Effector memory CD8-positive, alpha-beta T cell (primary cell): ENCODE results near the gene LENG1.

Source experiments
- ATAC-seq: fragments of 150-1000 bp; cut with Tn5 transposase; replicated peaks from 2 replicates; pipeline ENCODE4 v1.10.0; 2021; ENCODE audit warnings: mild to moderate bottlenecking, moderate library complexity
- DNase-seq, 3 experiments: peaks; one replicate each; pipeline ENCODE4 v3.0.0; 2021
- H3K27ac Mint-ChIP-seq, 2 donors: one replicate each; pipeline ENCODE4 v1.8.0; 2022; ENCODE audit warnings: mild to moderate bottlenecking in 2 of 2, mixed read lengths in 2 of 2, moderate library complexity in 2 of 2
- H3K27me3 Mint-ChIP-seq, 2 donors: one replicate each; pipeline ENCODE4 v1.8.0; 2022; ENCODE audit warnings: mixed read lengths in 2 of 2
- H3K36me3 Mint-ChIP-seq: one replicate; pipeline ENCODE4 v1.8.0; 2022; ENCODE audit warnings: mild to moderate bottlenecking, moderate library complexity, mixed read lengths; ENCODE audit not compliant: insufficient read depth
- H3K4me1 Mint-ChIP-seq, 2 donors: one replicate each; pipeline ENCODE4 v1.8.0; 2022; ENCODE audit warnings: low read depth in 2 of 2, mixed read lengths in 2 of 2
- H3K4me3 Mint-ChIP-seq, 2 donors: one replicate each; pipeline ENCODE4 v1.8.0; 2022; ENCODE audit warnings: mild to moderate bottlenecking in 2 of 2, mixed read lengths in 2 of 2, moderate library complexity in 2 of 2
- H3K9me3 Mint-ChIP-seq, 2 donors: one replicate each; pipeline ENCODE4 v1.8.0; 2022; ENCODE audit warnings: mixed read lengths in 2 of 2

The LENG1 gene

DNA sequence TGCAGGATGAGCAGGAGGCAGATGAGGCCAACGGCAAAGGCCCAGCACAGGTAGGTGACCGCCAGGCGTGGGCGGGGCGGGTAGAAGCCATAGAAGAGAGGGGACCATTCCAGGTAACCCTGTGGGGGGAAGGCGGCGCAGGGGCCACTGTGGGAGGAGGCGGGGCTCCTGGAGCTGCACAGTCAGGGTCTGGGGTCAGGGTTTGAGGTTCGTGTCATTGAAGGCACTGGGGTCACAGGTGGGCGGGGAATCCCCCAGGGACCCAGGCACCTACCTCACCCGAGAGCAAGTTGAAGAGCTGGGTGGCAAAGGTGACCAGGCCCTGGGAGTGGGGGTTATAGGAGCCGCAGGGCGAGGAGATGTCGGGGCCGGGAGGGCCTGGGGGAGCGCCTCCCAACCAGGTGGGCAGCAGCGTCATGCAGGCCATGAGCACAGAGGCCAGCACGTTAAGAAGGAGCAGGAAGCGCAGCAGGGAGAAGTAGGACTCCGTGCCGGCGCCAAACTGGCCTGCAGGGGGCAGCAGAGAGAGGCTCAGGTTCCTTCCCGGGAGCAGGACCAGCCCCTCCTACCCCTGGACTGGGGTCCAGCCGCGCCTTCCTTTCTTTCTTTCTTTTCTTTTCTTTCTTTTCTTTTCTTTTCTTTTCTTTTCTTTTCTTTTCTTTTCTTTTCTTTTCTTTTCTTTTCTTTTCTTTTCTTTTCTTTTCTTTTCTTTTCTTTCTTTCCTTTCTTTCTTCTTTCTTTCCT, 8.8 kb upstream of the LENG1 start:
- Mint-ChIP-seq H3K4me3 (peak overlapping the region in 1 of 2 donors; percentile 21), H3K27me3 (no peaks in the 10 kb centered on the region), H3K36me3 (peaks cover 2% of the 10 kb centered on the region), H3K27ac (no peak overlapping the region), H3K9me3 (no peaks in the 10 kb centered on the region), H3K4me1 (peaks cover 15 to 19% of the 10 kb centered on the region in 2 donors)
- ATAC-seq (peak; percentile 68), DNase-seq (peak; percentile 88 to 90 (median 89))

DNA sequence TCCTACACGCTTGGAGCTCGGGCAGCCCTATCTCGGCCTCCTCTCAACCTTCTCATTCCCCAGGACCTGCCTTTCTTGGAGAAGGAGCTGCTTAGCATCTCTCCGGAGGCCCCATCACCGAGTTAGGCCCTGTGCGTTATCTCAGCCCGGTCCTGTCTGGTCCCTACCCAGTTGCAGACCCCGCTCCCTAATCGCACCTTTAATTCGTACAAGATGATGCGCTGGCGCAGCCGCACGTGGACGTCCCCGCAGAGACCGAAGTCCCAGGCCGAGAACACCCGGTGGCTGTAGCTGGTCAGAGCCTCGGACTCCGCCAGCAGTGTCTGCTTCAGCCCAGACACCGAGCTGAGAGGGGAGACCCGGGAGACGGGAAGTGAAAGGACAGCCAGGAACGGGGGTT, 5.7 kb upstream of the LENG1 start:
- no peak for ATAC-seq
- peaks cover 20% of the 10 kb centered on the region for H3K36me3 Mint-ChIP-seq
- peak overlapping the region; percentile 84 to 95 for H3K4me3 Mint-ChIP-seq
- H3K27me3 Mint-ChIP-seq = no peaks in the 10 kb centered on the region
- H3K27ac Mint-ChIP-seq = peak overlapping the region in 1 of 2 donors; percentile 65
- no peaks in the 10 kb centered on the region for H3K9me3 Mint-ChIP-seq
- DNase-seq = no peak
- H3K4me1 Mint-ChIP-seq = peaks cover 33 to 34% of the 10 kb centered on the region in 2 donors

DNA sequence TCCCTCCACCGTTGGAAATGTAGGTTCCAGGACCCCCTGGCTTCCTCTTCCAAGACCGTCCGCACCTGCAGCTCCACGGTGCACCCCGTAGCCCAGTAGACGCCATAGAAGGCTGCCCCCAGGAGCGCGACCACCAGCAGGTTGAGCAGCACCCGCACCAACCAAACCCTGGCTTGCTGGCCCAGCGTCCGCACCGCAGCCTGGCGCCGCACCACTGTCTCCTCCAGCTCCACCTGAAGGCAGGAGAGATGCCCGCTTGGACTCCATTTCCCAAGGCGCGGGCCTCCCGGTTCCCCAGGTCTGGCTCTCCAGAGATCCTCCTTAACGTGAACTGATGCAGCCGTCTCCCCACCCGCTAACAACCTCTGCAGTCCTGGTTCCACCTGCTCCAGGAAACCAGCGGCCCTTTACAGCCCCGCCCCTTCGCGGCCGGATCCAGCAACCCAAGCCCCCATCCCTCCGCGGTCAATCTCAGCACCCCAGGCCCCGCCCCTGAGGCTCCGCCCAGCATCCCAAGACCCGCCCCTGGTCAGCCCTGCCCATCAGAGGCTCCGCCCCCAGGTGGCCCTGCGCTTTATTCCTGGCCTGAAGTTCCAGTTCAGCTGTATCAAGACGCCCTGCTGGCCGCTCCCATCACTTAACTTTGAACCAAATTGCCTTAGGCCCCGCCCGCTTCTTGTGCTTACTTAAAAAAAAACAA, 5.0 kb upstream of the LENG1 start:
- Mint-ChIP-seq H3K27me3 (no peaks in the 10 kb centered on the region), H3K4me3 (peak overlapping the region; percentile 84 to 95), H3K27ac (peak overlapping the region; percentile 65 to 78), H3K9me3 (no peaks in the 10 kb centered on the region), H3K36me3 (peaks cover 24% of the 10 kb centered on the region), H3K4me1 (peaks cover 36 to 38% of the 10 kb centered on the region in 2 donors)
- ATAC-seq = peak; percentile 23
- DNase-seq = peak; percentile 53 to 79 (median 78)

DNA sequence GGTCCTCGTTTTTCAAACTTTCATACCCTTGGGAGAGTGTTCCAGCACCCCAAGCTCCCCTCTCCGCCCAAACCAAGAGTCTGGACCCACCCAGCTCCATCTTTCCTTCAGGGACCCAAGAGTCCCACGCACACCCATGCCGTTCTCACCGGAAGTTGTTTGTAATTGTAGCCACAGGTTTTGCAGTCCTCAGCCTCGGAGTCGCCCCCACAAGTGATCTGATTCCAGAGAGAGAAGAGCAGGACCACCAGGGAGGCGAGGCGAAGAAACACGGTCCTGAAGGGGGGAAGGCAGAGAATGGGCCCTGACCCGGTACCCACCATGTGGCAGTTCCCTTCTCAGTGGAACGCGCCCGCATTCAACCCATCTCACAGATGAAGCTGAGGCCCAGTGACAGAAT, 3.4 kb upstream of the LENG1 start:
- Mint-ChIP-seq H3K36me3 (peaks cover 32% of the 10 kb centered on the region), H3K9me3 (no peaks in the 10 kb centered on the region), H3K27me3 (no peaks in the 10 kb centered on the region), H3K4me1 (peaks cover 41 to 44% of the 10 kb centered on the region in 2 donors), H3K27ac (peak overlapping the region; percentile 56 to 62), H3K4me3 (peak overlapping the region; percentile 84 to 95)
- DNase-seq (no peak), ATAC-seq (no peak)

DNA sequence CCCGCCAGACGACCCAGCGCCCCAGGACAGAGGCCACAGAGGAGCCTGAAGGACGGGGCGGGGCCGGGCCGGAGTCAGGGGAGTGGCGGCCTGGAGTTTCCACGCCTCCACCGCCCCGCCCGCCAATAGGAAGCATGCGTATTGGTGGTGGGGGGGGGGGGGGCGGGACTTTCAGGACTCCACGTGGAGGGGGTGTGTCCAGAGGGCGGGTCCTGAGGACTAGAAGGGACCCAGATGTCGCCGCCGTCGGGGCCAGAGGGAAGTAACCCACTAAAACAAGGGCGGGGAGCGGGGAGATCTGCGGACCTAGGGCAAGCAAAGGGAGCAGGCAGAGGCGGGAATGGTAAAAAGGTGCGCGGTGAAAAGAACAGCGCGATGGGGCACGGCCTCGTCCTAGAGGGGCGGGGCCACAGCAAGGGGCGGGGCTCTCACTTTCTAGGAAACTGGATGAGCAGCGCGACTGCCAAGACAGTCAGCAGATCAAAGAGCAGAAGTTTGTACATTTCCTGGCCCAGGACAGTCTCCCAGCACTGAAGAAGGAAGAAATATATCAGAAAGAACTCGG, 2.8 kb upstream of the LENG1 start:
- DNase-seq (peak; percentile 58 to 72 (median 68)), ATAC-seq (peak; percentile 5)
- H3K4me3 Mint-ChIP-seq = peak overlapping the region; percentile 84 to 95
- peak overlapping the region; percentile 56 to 62 for H3K27ac Mint-ChIP-seq
- no peaks in the 10 kb centered on the region for H3K27me3 Mint-ChIP-seq
- H3K36me3 Mint-ChIP-seq = peaks cover 38% of the 10 kb centered on the region
- H3K4me1 Mint-ChIP-seq = peaks cover 41 to 44% of the 10 kb centered on the region in 2 donors
- H3K9me3 Mint-ChIP-seq = no peaks in the 10 kb centered on the region

DNA sequence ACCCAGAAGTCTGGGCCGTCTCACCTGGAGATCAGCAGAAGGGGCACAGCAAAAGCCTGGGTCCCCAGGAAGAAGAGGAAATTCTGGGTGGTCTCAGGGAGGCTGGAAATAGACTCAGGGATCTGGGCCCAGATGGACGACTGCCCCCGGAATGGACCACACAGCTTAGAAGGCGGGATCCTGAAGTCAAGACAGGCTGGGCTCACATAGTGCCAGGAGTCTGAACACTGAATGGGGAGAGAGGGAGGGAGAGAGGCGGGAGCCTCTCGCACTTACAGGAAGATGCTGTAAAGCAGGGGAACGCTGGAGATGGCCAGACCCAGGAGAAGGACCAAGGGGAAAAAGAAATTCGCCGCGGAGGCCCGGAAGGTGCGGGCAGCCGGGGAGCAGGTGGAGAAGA, 1.3 kb upstream of the LENG1 start:
- no peak for ATAC-seq
- H3K36me3 Mint-ChIP-seq = peaks cover 53% of the 10 kb centered on the region
- H3K27me3 Mint-ChIP-seq = no peaks in the 10 kb centered on the region
- peak overlapping the region; percentile 92 for H3K27ac Mint-ChIP-seq
- no peaks in the 10 kb centered on the region for H3K9me3 Mint-ChIP-seq
- no peak for DNase-seq
- peaks cover 46 to 49% of the 10 kb centered on the region in 2 donors for H3K4me1 Mint-ChIP-seq
- H3K4me3 Mint-ChIP-seq = peak overlapping the region; percentile 83 to 89

DNA sequence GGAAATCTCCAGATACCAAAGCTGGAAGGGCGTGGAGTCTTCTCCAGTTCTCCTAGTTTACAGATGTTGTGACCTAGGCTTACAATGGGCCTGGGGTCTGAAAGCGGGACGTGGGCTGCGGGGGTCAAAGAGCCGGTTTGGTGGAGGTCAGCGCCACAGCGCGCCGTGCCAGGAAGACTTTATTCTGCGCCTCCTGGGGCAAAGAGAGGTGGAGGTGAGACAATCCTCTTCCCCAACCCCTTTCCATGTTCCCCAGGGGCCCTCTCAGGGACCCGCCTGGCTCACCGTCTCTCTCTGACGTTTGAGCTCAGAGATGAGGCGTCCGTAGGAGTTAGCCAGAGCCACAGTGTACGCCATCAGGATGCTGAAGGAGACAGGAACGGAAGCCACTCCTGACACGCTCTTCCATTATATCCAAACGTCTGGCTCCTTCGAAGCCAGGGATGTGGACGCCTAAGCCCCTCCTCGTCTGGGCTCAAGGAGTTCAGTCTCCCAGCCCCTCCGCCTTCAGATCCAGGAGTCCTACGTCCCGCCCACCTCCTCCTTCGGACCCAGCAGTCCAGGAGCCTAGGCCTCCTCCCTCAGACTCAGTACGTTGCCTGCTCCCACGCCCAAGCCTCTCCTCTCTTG, 776 bp upstream of the LENG1 start:
- peaks cover 46 to 49% of the 10 kb centered on the region in 2 donors for H3K4me1 Mint-ChIP-seq
- H3K36me3 Mint-ChIP-seq = peaks cover 57% of the 10 kb centered on the region
- H3K4me3 Mint-ChIP-seq = peak overlapping the region; percentile 83 to 89
- peak overlapping the region; percentile 92 for H3K27ac Mint-ChIP-seq
- DNase-seq = no peak
- H3K27me3 Mint-ChIP-seq = no peaks in the 10 kb centered on the region
- no peaks in the 10 kb centered on the region for H3K9me3 Mint-ChIP-seq
- ATAC-seq = no peak

DNA sequence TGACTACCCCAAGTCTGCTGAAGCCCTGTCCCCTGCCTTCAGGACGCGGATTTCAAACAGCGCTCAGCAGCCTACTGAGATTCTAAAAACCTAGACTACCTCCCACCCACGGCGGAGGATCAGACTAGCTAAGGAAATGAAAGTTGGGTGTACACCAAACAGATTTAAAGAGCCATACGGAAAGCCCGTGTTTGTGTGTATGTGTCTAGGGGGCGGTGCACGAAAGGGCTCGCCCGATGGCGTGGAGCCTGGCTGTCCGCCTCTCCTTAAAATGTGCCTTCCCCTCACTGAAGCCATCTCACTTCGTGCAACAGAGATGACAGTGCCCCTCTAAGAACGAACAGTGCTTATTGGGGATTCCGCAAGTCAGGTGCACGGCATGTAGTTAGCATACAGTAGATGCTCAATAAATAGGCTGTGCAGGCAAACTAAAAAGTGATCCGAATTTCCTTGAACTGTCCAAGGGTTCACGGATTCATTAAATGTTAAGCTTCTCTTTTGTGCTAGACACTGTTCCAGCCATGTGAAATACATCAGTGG, 639 bp downstream of the LENG1 start:
- Mint-ChIP-seq H3K4me1 (peaks cover 49 to 50% of the 10 kb centered on the region in 2 donors), H3K27me3 (no peaks in the 10 kb centered on the region), H3K36me3 (peaks cover 71% of the 10 kb centered on the region), H3K9me3 (no peaks in the 10 kb centered on the region), H3K4me3 (peak overlapping the region; percentile 83 to 89), H3K27ac (peak overlapping the region; percentile 92)
- DNase-seq (no peak), ATAC-seq (no peak)

DNA sequence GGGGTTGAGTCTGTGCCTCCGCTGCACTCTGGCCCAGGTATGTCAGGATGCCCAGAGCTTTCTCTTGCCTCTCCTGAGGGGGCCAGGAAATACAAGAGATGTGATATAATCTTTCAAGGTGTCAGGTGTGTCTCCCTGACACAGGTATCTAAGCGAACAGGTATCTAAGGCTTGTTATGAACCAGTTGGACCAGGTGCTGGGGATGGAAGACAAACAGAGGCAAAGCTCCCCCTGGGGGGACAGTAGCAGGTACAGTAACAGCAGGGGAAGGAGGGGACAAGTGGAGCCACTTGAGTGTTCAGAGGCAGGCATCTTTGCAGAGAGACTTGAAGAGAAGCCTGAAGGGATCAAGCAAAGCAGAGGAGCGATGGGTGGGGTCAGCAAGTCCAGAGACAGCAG, 2.6 kb downstream of the LENG1 start:
- no peaks in the 10 kb centered on the region for H3K27me3 Mint-ChIP-seq
- H3K27ac Mint-ChIP-seq = peak overlapping the region in 1 of 2 donors; percentile 87
- peak overlapping the region; percentile 44 to 53 for H3K4me3 Mint-ChIP-seq
- no peak for ATAC-seq
- peaks cover 44% of the 10 kb centered on the region in 2 donors for H3K4me1 Mint-ChIP-seq
- H3K9me3 Mint-ChIP-seq = no peaks in the 10 kb centered on the region
- H3K36me3 Mint-ChIP-seq = peaks cover 69% of the 10 kb centered on the region
- no peak for DNase-seq

DNA sequence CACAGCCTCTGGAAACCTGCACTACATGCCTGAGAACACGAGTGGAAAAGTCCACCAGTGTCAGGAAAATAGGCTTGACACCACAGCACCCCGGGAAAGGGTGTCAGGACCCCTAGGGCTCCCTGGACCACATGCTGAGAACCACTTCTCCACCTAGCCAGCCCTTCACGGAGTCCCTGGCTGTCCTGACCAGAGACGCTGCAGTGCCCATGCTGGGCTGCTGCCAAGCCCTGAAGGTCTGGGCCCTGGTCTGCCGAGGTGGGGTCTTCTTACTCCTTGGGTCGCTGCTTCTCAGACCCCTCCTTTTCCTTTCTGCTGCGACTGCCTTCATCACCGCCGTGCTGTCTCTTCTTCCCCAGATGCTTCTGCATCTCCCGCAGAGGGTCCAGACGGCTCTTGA, 3.0 kb downstream of the LENG1 start:
- no peaks in the 10 kb centered on the region for H3K9me3 Mint-ChIP-seq
- peaks cover 44% of the 10 kb centered on the region in 2 donors for H3K4me1 Mint-ChIP-seq
- peak overlapping the region in 1 of 2 donors; percentile 87 for H3K27ac Mint-ChIP-seq
- peaks cover 68% of the 10 kb centered on the region for H3K36me3 Mint-ChIP-seq
- no peak for DNase-seq
- no peak for ATAC-seq
- H3K27me3 Mint-ChIP-seq = no peaks in the 10 kb centered on the region
- H3K4me3 Mint-ChIP-seq = no peak overlapping the region

DNA sequence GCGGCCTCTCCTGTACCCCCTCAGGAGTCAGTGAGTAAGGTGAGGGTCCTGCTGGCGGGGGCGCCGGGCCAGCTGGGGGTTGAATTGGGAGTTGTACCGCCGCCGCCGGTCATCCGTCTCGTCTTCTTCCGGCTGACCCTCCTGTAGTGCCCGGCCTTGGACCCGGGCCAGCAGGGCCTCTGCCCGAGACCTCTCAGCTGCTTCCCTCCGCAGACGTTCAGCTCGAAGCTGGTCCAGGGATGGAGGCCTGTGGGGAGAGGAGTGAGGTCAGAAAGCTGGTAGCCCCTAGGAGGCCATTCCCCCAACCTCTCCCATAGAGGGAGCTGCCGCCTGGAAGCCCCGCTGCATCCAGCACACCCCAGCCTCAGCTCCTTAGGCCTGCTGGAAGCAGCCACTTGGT, 3.8 kb downstream of the LENG1 start:
- peak overlapping the region; percentile 44 to 87 for H3K27ac Mint-ChIP-seq
- no peak overlapping the region for H3K4me3 Mint-ChIP-seq
- H3K36me3 Mint-ChIP-seq = peaks cover 66% of the 10 kb centered on the region
- peaks cover 40% of the 10 kb centered on the region in 2 donors for H3K4me1 Mint-ChIP-seq
- H3K27me3 Mint-ChIP-seq = no peaks in the 10 kb centered on the region
- DNase-seq (no peak), ATAC-seq (no peak)
- H3K9me3 Mint-ChIP-seq = no peaks in the 10 kb centered on the region

DNA sequence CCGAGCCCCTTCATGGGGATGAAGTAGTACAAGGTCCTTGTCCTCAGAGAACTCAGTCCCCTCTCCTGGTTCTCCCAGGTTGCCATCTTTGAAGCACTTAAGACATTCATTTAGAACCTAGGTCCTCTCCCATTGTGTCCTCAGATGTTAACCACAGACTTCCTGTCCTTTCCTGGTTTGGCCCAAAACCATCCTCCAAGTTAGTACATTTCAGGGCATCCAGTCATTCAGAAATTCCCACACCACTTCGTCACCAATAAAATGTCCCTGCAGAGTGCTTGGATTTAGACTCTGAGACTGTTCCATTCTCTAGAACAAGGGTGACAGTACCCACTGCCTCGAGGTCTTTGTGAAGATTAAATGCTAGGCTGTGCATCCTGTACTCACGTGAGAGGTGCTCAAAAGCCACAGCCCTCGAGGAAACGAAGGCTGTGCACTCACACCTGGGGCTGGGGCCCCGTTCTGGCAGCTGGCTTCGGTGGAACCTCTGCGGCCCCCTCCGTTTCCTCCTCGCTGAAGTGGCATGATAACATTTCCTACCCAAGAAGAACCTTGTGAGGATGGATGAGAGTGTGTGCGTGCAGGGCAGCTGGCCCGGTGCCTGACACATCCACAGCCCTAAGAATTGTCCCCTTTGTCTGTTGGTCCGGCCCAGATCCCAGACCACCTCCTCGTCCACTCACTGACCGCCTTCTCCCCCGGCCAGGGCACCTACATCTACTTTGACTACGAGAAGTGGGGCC, 4.7 kb downstream of the LENG1 start:
- peaks cover 66% of the 10 kb centered on the region for H3K36me3 Mint-ChIP-seq
- DNase-seq (peak; percentile 25 to 28 (median 26)), ATAC-seq (peak; percentile 4)
- H3K9me3 Mint-ChIP-seq = no peaks in the 10 kb centered on the region
- H3K4me1 Mint-ChIP-seq = peaks cover 32 to 36% of the 10 kb centered on the region in 2 donors
- no peaks in the 10 kb centered on the region for H3K27me3 Mint-ChIP-seq
- H3K4me3 Mint-ChIP-seq = peak overlapping the region; percentile 17 to 27
- H3K27ac Mint-ChIP-seq = peak overlapping the region in 1 of 2 donors; percentile 41
